DMS153 treated with DMSO at 0.1 percent for 48 hours (cell line): Measurements from ENCODE around the gene SPOCK1.

Experiments
- DNase-seq: peaks from one replicate; lab custom pipeline; 2025; ENCODE audit not compliant: unreplicated experiment; lab: John Stamatoyannopoulos, UW

Gene SPOCK1

GRCh38 chr5:137206030-137206715 is 293.0 kb downstream of the SPOCK1 start:
- DNase-seq: no peak

- no peak for DNase-seq
These were observed 293.7 kb downstream of the SPOCK1 start for GRCh38 chr5:137205231-137206027.

GRCh38 chr5:137203011-137203632 is 296.0 kb downstream of the SPOCK1 start:
- no peak for DNase-seq

- DNase-seq: no peak
These were observed 297.2 kb downstream of the SPOCK1 start for GRCh38 chr5:137201876-137202275.

- DNase-seq: no peak
These were observed 298.0 kb downstream of the SPOCK1 start for GRCh38 chr5:137200906-137201700.

GRCh38 chr5:137199966-137200365 is 299.2 kb downstream of the SPOCK1 start:
- DNase-seq: no peak

- DNase-seq: no peak
These were observed 299.9 kb downstream of the SPOCK1 start for GRCh38 chr5:137199201-137199600.

GRCh38 chr5:137195483-137195882 is 303.6 kb downstream of the SPOCK1 start:
- DNase-seq: no peak

GRCh38 chr5:137194300-137194699 is 304.8 kb downstream of the SPOCK1 start:
- no peak for DNase-seq

- DNase-seq: no peak
These were observed 306.8 kb downstream of the SPOCK1 start for GRCh38 chr5:137192293-137192743.

GRCh38 chr5:137191179-137191578 is 307.9 kb downstream of the SPOCK1 start:
- no peak for DNase-seq

GRCh38 chr5:137190441-137190840 is 308.7 kb downstream of the SPOCK1 start:
- DNase-seq: no peak

- no peak for DNase-seq
These were observed 309.1 kb downstream of the SPOCK1 start for GRCh38 chr5:137190031-137190430.

- DNase-seq: no peak
These were observed 310.6 kb downstream of the SPOCK1 start for GRCh38 chr5:137188566-137188965.

- no peak for DNase-seq
These were observed 312.2 kb downstream of the SPOCK1 start for GRCh38 chr5:137186759-137187461.

GRCh38 chr5:137185193-137185592 is 313.9 kb downstream of the SPOCK1 start:
- no peak for DNase-seq

- DNase-seq: no peak
These were observed 314.4 kb downstream of the SPOCK1 start for GRCh38 chr5:137184734-137185133.

- DNase-seq: no peak
These were observed 316.6 kb downstream of the SPOCK1 start for GRCh38 chr5:137182576-137182975.

- no peak for DNase-seq
These were observed 317.5 kb downstream of the SPOCK1 start for GRCh38 chr5:137181667-137182066.

GRCh38 chr5:137179203-137179602 is 319.9 kb downstream of the SPOCK1 start:
- DNase-seq: no peak
